SK-N-MC (cell line): Measurements from ENCODE around the gene ISYNA1.

ENCODE experiments used
- EZH2 ChIP-seq: fragments of 200-600 bp; sonication (generic); IDR thresholded peaks from one replicate; pipeline ENCODE4 v1.6.1; 2017; ENCODE audit warnings: antibody characterized with exemption
- FOXP2 ChIP-seq: optimal IDR thresholded peaks from 2 replicates; pipeline ENCODE3; 2011; ENCODE audit warnings: mild to moderate bottlenecking, moderate library complexity; ENCODE audit not compliant: insufficient read depth; ENCODE audit errors: extremely low read length, control extremely low read depth
- POLR2AphosphoS5 ChIP-seq: IDR thresholded peaks from 2 replicates; pipeline ENCODE4 v1.6.1; 2012; ENCODE audit warnings: mild to moderate bottlenecking, low read depth, low read length, borderline replicate concordance

- no peak for TF ChIP-seq EZH2
- TF ChIP-seq POLR2AphosphoS5: no peak
- TF ChIP-seq FOXP2: no peak
Observed at GRCh38 chr19:18388960-18389725, 48.8 kb downstream of the ISYNA1 start.
